ENCODE measurements around the gene ZDHHC1.

The ZDHHC1 gene

DNA sequence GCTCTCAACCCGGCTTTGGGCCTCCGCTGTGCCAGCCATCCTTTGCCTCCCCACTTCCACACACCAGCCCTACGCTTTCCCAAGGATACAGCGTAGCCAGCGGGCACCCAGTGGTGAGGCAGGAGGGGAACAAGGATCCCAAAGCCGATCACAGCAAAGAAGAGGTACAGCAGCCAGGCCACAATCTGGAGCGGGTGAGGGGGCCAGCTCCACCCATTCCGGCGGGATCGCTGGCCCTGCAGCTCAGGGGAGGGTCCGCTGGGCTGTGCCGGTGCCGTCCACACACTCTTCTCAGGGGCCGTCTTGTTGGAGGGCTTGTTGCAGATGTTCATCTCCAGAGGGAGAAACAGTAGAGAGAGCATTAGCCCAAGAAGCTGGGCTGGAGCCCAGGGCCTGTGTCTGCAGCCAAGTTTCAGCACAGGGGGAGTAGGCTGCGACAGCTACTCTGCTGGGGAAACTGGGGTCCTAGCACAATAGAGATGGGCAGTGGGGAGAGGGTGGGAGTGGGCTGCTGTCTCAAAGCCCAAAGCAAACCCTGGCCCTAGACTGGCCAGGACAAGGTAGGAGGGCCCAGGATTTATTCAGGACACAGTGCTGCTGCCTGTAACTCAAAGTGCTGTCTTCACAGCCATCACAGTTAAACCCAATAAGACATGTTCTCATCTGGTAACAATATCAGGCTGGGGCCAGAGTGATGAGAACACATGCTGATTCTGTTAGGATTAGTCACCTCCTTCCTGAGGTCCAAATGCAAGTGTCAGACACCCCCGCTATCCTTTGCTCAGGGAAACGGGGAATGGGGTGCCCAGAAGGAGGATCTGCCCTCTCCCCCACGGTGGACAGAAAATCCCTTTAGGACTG, 9.9 kb downstream of the ZDHHC1 start:
- no peak for DNase-seq

DNA sequence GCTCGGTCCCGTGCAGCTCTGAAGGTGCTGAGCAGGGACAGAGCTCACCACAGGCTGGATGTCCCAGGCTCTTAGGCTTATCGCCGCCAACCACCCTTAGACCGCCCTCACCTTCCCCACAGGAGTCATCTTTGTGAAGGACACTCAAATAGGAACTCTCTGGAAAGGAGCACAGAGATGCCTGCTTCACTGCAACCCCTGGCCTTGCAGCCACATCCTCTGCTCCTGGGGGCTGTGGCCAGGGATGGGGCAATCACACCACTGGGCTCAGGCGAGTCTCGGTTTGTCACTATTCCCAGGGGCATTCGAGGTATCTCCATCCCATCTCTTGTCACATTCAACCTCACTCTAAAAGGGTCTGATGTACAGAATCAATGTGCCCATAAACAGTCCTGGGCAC, 10.9 kb downstream of the ZDHHC1 start:
- DNase-seq = no peak

DNA sequence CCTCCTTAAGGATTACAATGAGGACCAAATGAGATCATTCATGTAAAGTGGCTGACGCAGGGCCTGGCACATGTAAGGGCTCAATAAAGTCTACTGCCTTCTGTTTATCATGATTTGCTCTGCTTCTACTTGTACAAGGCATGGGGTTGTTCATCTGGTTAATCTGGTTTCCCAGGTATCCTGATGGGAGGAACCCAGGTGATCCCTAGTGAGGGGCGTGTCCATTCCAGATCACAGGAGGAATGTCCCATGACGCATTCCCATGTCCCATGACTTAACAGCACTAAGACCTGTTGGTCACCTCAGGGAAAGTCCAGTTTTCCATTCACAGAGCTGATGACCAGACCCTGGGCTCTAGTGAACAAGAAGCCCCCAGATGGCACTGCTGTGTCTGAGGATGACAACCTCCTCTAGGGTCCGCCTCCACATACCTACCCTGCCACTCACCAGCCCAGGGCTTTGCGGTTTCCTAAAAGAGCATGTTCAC, 11.5 kb downstream of the ZDHHC1 start:
- no peak for DNase-seq

GRCh38 chr16:67403976-67404555, 12.2 kb downstream of the ZDHHC1 start:
- DNase-seq = no peak

GRCh38 chr16:67400901-67401300, 15.4 kb downstream of the ZDHHC1 start:
- DNase-seq = no peak

DNA sequence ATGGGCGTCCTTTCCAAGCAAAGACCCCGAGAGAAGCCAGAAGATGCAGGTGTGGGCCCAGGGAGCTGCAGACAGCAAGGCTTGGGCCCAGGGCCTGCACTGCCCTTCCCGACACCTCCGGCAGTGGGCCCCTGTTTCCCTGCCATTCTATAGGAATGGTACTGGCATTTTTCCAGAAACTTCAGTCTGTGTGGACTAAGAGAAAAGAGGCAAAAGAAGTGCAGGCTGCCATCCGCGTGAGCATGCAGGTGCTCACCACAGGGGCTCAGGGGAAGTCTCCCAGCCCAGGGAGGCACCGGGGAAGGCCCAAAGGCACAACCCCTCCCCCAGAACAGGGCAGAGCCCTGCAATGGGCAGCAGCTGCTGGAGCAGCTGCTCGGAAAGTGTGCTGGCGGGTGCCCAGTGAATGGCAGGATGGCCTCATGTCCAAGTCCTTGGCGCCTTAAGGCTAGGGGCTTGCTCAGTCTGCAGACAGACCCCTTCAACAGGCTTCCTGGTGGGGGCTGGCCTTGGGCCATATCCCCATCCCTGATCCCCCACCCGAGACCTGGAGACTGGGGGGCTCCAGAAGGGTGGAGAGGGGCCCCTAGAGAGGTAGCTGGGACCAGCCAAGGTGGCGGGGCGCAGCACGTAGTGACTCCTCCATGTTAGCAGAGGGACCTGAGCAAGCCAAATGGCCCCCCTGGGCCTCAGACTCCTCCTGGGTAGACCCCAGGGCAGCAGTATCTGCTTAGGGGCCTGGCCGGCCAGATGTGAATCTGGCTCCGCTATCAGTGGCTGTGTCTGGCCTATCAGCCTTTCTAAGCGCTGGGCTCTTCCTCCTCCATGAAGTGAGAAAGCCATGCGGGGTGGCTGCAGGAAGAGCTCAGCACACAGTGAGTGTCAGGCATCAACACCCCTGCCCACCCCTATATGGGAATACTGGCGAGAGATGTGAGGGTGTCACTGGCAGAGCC, 16.2 kb downstream of the ZDHHC1 start:
- peak; percentile 81 to 83 for DNase-seq

DNA sequence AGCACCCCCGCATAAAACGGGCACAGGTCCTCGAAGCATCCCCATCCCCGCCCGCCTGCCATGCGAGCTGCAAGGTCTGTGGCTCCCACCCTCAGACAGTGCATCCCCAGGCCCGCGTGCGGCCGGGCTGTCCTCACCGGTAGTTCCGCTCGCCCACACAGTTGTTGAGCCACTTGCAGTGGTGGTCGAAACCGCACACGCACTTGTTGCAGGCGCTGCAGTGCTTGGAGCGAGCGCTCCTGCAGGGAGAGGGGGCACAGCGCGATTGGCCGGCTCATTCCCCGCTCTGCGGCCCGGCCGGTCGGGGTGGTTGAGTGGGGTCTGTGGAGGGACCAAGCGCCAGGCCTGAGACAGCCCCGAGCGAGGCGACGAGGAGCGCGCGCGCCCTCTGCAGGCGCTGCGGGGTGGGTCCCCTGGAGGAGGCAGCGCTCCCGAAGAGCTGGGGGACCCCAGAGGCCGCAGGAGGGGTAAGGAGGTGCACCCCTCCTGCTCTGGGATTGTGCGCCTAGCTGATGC, 17.0 kb downstream of the ZDHHC1 start:
- DNase-seq = no peak

- DNase-seq = no peak
Measured at GRCh38 chr16:67398546-67399217, 17.6 kb downstream of the ZDHHC1 start.

- DNase-seq = peak in 1 of 2 experiments; percentile 12
Measured at GRCh38 chr16:67397812-67398545, 18.3 kb downstream of the ZDHHC1 start.

- no peak for DNase-seq
Measured at GRCh38 chr16:67397036-67397801, 19.1 kb downstream of the ZDHHC1 start.

GRCh38 chr16:67396159-67397035, 19.9 kb downstream of the ZDHHC1 start:
- peak; percentile 87 to 91 for DNase-seq

DNA sequence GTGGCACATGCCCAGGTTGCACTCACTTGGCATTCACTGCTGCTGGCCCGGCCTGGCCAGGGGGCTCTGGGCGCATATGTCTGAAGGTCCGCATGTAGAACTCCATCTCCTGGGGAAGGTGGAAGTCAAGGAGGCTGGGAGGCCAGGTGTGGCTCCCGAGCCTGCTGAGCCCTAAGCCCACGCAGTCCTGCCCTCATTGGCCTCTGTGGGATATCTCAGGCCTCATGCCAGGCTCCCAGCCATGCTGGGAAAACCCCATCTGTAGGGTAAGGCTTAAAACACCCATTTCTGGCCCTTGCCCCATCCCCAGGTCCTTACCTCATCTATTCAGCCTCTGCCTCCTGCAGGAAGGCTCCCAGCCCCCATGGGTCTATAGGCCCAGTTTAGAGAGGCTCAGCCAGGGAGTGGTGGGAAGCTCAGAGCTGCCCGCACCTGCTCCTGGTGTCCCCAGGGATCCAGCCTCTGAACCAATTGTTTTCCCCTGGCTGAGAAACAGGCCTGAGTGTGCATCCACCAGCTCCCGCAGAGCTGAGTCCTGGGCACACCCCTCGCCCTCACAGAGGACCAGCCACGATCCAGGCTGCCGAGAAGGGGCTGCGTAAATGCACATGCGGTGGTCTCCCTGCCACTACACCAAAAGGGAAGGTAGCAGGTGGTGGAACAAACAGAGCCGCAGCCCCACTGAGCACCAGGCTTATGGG, 20.7 kb downstream of the ZDHHC1 start:
- peak; percentile 65 to 71 for DNase-seq

DNA sequence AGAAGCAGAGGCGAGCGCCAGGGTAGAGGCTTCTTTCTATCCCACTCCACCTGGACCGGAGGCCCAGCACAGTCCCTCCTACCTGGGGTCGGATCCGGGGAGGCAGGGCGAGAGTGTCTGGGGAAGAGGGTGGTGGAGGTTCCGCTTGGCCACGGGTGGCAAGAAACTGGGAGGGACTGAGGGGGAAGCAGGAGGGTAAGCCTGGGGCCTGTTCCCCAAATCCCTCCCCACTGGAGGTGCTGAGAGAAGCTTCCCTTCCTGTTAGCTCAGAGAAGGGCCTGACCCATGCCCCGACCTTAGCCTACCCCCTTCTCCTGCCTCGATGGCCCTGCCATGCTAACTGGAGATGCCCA, 21.2 kb downstream of the ZDHHC1 start:
- no peak for DNase-seq

DNA sequence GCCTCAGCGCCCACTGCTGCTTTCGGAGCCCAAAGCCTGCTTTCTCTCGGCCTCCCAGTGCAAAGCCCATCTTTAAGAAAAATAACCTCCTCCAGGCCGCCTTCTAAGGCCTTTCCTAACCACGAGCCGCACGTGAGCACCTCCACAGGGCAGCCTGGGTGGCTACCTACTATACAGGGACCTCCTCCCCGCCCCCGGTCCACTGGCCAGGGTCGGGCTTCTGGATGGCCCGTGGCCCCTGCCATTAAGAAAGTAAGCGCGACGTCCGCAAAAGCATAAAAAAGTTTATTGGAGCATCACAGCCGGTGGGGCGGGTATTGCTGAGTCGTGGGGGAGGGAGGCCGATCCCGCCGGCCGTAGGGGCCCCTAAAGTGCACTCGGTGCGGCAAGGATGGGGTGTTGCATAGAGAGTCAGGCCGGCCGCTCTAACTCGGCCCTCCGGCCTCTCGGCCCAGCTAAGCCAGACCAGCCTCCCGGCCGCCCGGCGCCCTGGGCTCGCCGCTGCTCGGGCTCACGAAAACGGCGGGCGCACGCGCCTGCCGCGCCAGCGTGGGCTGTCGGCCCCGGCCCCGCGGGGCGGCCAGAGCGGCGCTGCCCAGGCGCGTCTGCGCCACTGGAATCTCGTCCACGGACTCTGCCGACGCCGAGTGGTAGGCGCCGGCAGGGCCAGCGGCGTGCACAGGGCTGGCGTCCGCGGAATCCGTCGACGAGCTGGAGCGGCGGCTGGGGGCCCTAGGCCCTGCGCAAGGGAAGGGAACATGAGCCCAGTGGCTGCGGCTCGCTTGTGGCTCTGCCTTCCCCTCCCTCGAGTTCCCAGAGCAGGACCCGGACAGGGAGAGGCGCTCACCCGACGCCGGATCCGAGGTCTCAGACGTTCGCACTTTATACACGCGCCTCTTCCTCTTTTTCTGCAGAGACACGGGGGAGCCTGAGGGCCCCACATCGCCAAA, 21.8 kb downstream of the ZDHHC1 start:
- no peak for DNase-seq

GRCh38 chr16:67393788-67394154, 22.5 kb downstream of the ZDHHC1 start:
- DNase-seq = no peak

DNA sequence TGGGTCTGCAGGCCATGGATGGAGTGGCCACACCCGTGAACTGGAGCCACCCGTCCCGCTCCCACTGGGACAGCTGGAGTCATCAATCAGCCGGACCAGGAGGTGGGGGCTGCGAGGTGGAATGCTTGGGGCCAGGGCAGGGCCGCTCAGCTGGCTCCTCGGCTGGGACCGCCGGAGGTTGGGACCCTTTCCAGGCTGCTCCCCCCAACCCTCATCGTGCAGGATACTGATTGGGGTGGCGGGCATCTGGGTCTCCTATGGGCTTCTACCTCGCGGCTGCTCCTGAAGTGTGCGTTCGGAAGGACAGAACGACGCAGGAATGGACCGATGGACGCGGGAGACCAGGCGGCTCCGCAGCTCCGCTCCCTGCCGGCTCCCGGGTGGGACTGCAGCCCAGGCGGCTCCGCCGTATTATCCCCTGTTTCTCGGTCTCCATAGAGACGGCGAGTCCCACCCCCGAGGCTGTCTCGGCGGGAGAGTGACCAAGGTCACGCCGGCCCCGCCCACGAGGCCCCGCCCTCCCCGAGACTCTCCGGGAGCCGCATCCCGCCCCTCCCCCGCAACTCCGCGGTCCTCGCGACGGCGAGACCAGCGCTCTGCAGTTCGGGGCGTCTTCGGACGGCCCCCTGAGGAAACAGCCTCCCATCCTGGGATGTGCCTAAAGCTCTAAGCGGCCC, 23.0 kb downstream of the ZDHHC1 start, which contains the start of gene TPPP3:
Gene TPPP3, minus strand, starts transcription at position 388 of the 677 bp plus-strand sequence. CDS start 2,387 bp downstream, outside the sequence.
- DNase-seq = peak; percentile 34 to 45

Data from SHP77 (cell line).